Astrocyte (in vitro differentiated cells and primary cell): ENCODE measurements around the gene SCNN1B. TPM values are rescaled to one million over a fixed set of nuclear protein-coding genes. Genes with fewer than 3 reads are reported as not detected.
"Not testable (repeated sequence)": the region's sequence is repeated elsewhere in the genome, so short reads cannot be mapped to it uniquely, and the experiment has no call there.

Source experiments
- DNase-seq: peaks from one replicate; pipeline ENCODE4 v3.0.0-alpha.2; 2010; ENCODE audit warnings: low read depth
- FAIRE-seq: peaks from 2 replicates; lab custom pipeline; 2011; peaks lifted over from hg19 to GRCh38; lab: Jason Lieb, UNC
- H2AFZ ChIP-seq: 2 replicates; pipeline ENCODE4 v1.6.0; 2012; ENCODE audit warnings: low read depth, low read length, inconsistent platforms
- H3K27ac ChIP-seq: 2 replicates; pipeline ENCODE4 v1.5.1; 2011; ENCODE audit warnings: low read depth, low read length, inconsistent platforms
- H3K27me3 ChIP-seq: 2 replicates; pipeline ENCODE4 v1.6.0; 2011; ENCODE audit warnings: low read length, inconsistent platforms; ENCODE audit not compliant: insufficient read depth
- H3K36me3 ChIP-seq: 2 replicates; pipeline ENCODE4 v1.5.1; 2011; ENCODE audit warnings: low read length, inconsistent platforms; ENCODE audit not compliant: insufficient read depth
- H3K4me1 ChIP-seq: 2 replicates; pipeline ENCODE4 v1.5.1; 2011; ENCODE audit warnings: low read length, inconsistent platforms; ENCODE audit not compliant: insufficient read depth
- H3K4me2 ChIP-seq: 2 replicates; pipeline ENCODE4 v1.6.0; 2012; ENCODE audit warnings: low read length, inconsistent platforms
- H3K4me3 ChIP-seq: 2 replicates; pipeline ENCODE4 v1.5.1; 2011; ENCODE audit warnings: low read depth, mild to moderate bottlenecking, low read length, inconsistent platforms; ENCODE audit not compliant: insufficient read depth
- H3K79me2 ChIP-seq: 2 replicates; pipeline ENCODE4 v1.6.0; 2012; ENCODE audit warnings: mild to moderate bottlenecking, low read length, inconsistent platforms; ENCODE audit not compliant: insufficient read depth
- H3K9ac ChIP-seq: 2 replicates; pipeline ENCODE4 v1.6.0; 2012; ENCODE audit warnings: mild to moderate bottlenecking, low read length, inconsistent platforms
- H3K9me3 ChIP-seq: 2 replicates; pipeline ENCODE4 v1.5.1; 2012; ENCODE audit warnings: low read depth, mild to moderate bottlenecking, low read length, inconsistent platforms; ENCODE audit not compliant: insufficient read depth
- H4K20me1 ChIP-seq: 2 replicates; pipeline ENCODE4 v1.6.0; 2012; ENCODE audit warnings: low read length, inconsistent platforms; ENCODE audit not compliant: insufficient read depth
- H3K27ac Mint-ChIP-seq: one replicate; pipeline ENCODE4 v1.8.0; 2021; ENCODE audit warnings: mild to moderate bottlenecking, mixed read lengths; ENCODE audit not compliant: unreplicated experiment
- H3K27me3 Mint-ChIP-seq: one replicate; pipeline ENCODE4 v1.8.0; 2021; ENCODE audit warnings: low read depth, mixed read lengths; ENCODE audit not compliant: unreplicated experiment
- H3K36me3 Mint-ChIP-seq: one replicate; pipeline ENCODE4 v1.8.0; 2021; ENCODE audit warnings: low read depth, mixed read lengths; ENCODE audit not compliant: unreplicated experiment
- H3K4me1 Mint-ChIP-seq: one replicate; pipeline ENCODE4 v1.8.0; 2021; ENCODE audit warnings: low read depth, mixed read lengths; ENCODE audit not compliant: unreplicated experiment
- H3K4me3 Mint-ChIP-seq: one replicate; pipeline ENCODE4 v1.8.0; 2021; ENCODE audit warnings: mild to moderate bottlenecking, moderate library complexity, mixed read lengths; ENCODE audit not compliant: unreplicated experiment
- H3K9me3 Mint-ChIP-seq: one replicate; pipeline ENCODE4 v1.8.0; 2021; ENCODE audit warnings: mild to moderate bottlenecking, mixed read lengths; ENCODE audit not compliant: unreplicated experiment
- EZH2 ChIP-seq: IDR thresholded peaks from 2 replicates; pipeline ENCODE4 v1.6.1; 2012; ENCODE audit warnings: mild to moderate bottlenecking, low read length, inconsistent platforms; ENCODE audit not compliant: insufficient read depth
- total RNA-seq: library from RNA; stranded (reverse); gene quantifications from 2 replicates; pipeline ENCODE4 v1.2.1, GENCODE V29; 2021
- TF ChIP-seq, protein P1 (sequence below): IDR thresholded peaks from 2 replicates; pipeline ENCODE4 v1.5.1; 2011; ENCODE audit warnings: low read depth, mild to moderate bottlenecking, inconsistent platforms, low read length, moderate library complexity; ENCODE audit not compliant: insufficient read depth

SCNN1B gene
- total RNA-seq, 1 donor from 2014 or later: not detected

- no peak for TF ChIP-seq EZH2
- TF ChIP-seq, protein P1, sequence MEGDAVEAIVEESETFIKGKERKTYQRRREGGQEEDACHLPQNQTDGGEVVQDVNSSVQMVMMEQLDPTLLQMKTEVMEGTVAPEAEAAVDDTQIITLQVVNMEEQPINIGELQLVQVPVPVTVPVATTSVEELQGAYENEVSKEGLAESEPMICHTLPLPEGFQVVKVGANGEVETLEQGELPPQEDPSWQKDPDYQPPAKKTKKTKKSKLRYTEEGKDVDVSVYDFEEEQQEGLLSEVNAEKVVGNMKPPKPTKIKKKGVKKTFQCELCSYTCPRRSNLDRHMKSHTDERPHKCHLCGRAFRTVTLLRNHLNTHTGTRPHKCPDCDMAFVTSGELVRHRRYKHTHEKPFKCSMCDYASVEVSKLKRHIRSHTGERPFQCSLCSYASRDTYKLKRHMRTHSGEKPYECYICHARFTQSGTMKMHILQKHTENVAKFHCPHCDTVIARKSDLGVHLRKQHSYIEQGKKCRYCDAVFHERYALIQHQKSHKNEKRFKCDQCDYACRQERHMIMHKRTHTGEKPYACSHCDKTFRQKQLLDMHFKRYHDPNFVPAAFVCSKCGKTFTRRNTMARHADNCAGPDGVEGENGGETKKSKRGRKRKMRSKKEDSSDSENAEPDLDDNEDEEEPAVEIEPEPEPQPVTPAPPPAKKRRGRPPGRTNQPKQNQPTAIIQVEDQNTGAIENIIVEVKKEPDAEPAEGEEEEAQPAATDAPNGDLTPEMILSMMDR: no peak
- Histone ChIP-seq H4K20me1 (no peaks in the 10 kb centered on the region), H3K4me2 (no peak overlapping the region), H3K79me2 (no peaks in the 10 kb centered on the region), H3K9me3 (no peaks in the 10 kb centered on the region), H3K27ac (no peak overlapping the region), H3K4me1 (peaks cover 6% of the 10 kb centered on the region), H3K27me3 (no peaks in the 10 kb centered on the region), H2AFZ (no peak overlapping the region), H3K36me3 (peaks cover 26% of the 10 kb centered on the region), H3K9ac (no peak overlapping the region), H3K4me3 (no peak overlapping the region)
- Mint-ChIP-seq H3K4me1 (no peaks in the 10 kb centered on the region), H3K27me3 (no peaks in the 10 kb centered on the region), H3K9me3 (no peaks in the 10 kb centered on the region), H3K4me3 (no peak overlapping the region), H3K27ac (no peak overlapping the region), H3K36me3 (peaks cover 39% of the 10 kb centered on the region)
- DNase-seq (no peak), FAIRE-seq (no peak)
Observed at GRCh38 chr16:23397464-23397863, 95.4 kb downstream of the SCNN1B start.

GRCh38 chr16:23398987-23399805 is 97.1 kb downstream of the SCNN1B start:
- no peak overlapping the region for H3K27ac ChIP-seq
- no peaks in the 10 kb centered on the region for H3K27me3 ChIP-seq
- no peaks in the 10 kb centered on the region for H3K9me3 ChIP-seq
- H2AFZ ChIP-seq: no peak overlapping the region
- peaks cover 3% of the 10 kb centered on the region for H3K4me1 Mint-ChIP-seq
- no peak overlapping the region for H3K4me2 ChIP-seq
- peaks cover 40% of the 10 kb centered on the region for H3K36me3 Mint-ChIP-seq
- H3K4me3 ChIP-seq: no peak overlapping the region
- H3K27me3 Mint-ChIP-seq: no peaks in the 10 kb centered on the region
- no peaks in the 10 kb centered on the region for H3K9me3 Mint-ChIP-seq
- H3K9ac ChIP-seq: no peak overlapping the region
- no peaks in the 10 kb centered on the region for H3K4me1 ChIP-seq
- H4K20me1 ChIP-seq: no peaks in the 10 kb centered on the region
- FAIRE-seq (no peak), DNase-seq (no peak)
- TF ChIP-seq, protein P1: no peak
- TF ChIP-seq EZH2: no peak
- no peaks in the 10 kb centered on the region for H3K79me2 ChIP-seq
- no peak overlapping the region for H3K27ac Mint-ChIP-seq
- peaks cover 31% of the 10 kb centered on the region for H3K36me3 ChIP-seq
- no peak overlapping the region for H3K4me3 Mint-ChIP-seq

GRCh38 chr16:23400447-23400846 is 98.3 kb downstream of the SCNN1B start:
- not testable (repeated sequence) for H3K4me2 ChIP-seq, H3K9ac ChIP-seq, H3K4me3 ChIP-seq, DNase-seq, H3K27me3 ChIP-seq, H3K9me3 ChIP-seq, H3K27ac ChIP-seq, H2AFZ ChIP-seq, H3K4me1 Mint-ChIP-seq, H3K27me3 Mint-ChIP-seq, H3K9me3 Mint-ChIP-seq, H3K27ac Mint-ChIP-seq, H3K4me1 ChIP-seq, H3K4me3 Mint-ChIP-seq, H4K20me1 ChIP-seq, FAIRE-seq, H3K79me2 ChIP-seq
- peaks cover 29% of the 10 kb centered on the region for H3K36me3 ChIP-seq
- peaks cover 39% of the 10 kb centered on the region for H3K36me3 Mint-ChIP-seq
